Measurements from ENCODE around the gene SPATA46. TPM values are rescaled to one million over a fixed set of nuclear protein-coding genes. Genes with fewer than 3 reads are reported as not detected.
"Not testable (repeated sequence)": the region's sequence is repeated elsewhere in the genome, so short reads cannot be mapped to it uniquely, and the experiment has no call there.

SPATA46 gene
- polyA plus RNA-seq, 1 donor = 2.2 TPM

GRCh38 chr1:162357681-162358266, 18.9 kb downstream of the SPATA46 start:
- peak; percentile 13 for DNase-seq

- DNase-seq = no peak
Measured at GRCh38 chr1:162353702-162354101, 23.0 kb downstream of the SPATA46 start.

GRCh38 chr1:162353078-162353477, 23.6 kb downstream of the SPATA46 start:
- no peak for DNase-seq

GRCh38 chr1:162351874-162352273, 24.8 kb downstream of the SPATA46 start:
- DNase-seq = not testable (repeated sequence)

GRCh38 chr1:162351246-162351842, 25.3 kb downstream of the SPATA46 start:
- no peak for DNase-seq

GRCh38 chr1:162349635-162350330, 26.9 kb downstream of the SPATA46 start:
- DNase-seq = peak; percentile 49

- DNase-seq = no peak
Measured at GRCh38 chr1:162347281-162347680, 29.4 kb downstream of the SPATA46 start.

GRCh38 chr1:162343470-162343869, 33.2 kb downstream of the SPATA46 start:
- no peak for DNase-seq

GRCh38 chr1:162342452-162342983, 34.1 kb downstream of the SPATA46 start:
- no peak for DNase-seq

GRCh38 chr1:162336621-162337285, 39.9 kb downstream of the SPATA46 start:
- no peak for DNase-seq

GRCh38 chr1:162335126-162335525, 41.5 kb downstream of the SPATA46 start:
- DNase-seq = no peak

GRCh38 chr1:162333991-162334390, 42.7 kb downstream of the SPATA46 start:
- no peak for DNase-seq

- no peak for DNase-seq
Measured at GRCh38 chr1:162329826-162330225, 46.8 kb downstream of the SPATA46 start.

- no peak for DNase-seq
Measured at GRCh38 chr1:162328512-162328911, 48.1 kb downstream of the SPATA46 start.

GRCh38 chr1:162327788-162328165, 48.9 kb downstream of the SPATA46 start:
- DNase-seq = no peak

- DNase-seq = no peak
Measured at GRCh38 chr1:162327144-162327787, 49.4 kb downstream of the SPATA46 start.

GRCh38 chr1:162326559-162326958, 50.1 kb downstream of the SPATA46 start:
- no peak for DNase-seq

- DNase-seq = no peak
Measured at GRCh38 chr1:162324396-162324795, 52.3 kb downstream of the SPATA46 start.
